Progenitor cell of endocrine pancreas (in vitro differentiated cells): ENCODE results near the gene TMEM260. TPM values are rescaled to one million over a fixed set of nuclear protein-coding genes. Genes with fewer than 3 reads are reported as not detected.

Experiments used
- DNase-seq: peaks from one replicate; pipeline ENCODE4 v3.0.0; 2021; ENCODE audit warnings: low spot score; ENCODE audit not compliant: unreplicated experiment
- H3K27ac Mint-ChIP-seq: 2 replicates; pipeline ENCODE4 v1.8.0; 2021; ENCODE audit warnings: mild to moderate bottlenecking, moderate library complexity, mixed read lengths
- H3K27me3 Mint-ChIP-seq: 2 replicates; pipeline ENCODE4 v1.8.0; 2021; ENCODE audit warnings: mixed read lengths
- H3K36me3 Mint-ChIP-seq: 2 replicates; pipeline ENCODE4 v1.8.0; 2022; ENCODE audit warnings: mixed read lengths; ENCODE audit not compliant: insufficient read depth
- H3K4me1 Mint-ChIP-seq: 2 replicates; pipeline ENCODE4 v1.8.0; 2021; ENCODE audit warnings: low read depth, mixed read lengths
- H3K4me3 Mint-ChIP-seq: 2 replicates; pipeline ENCODE4 v1.8.0; 2021; ENCODE audit warnings: low read depth, mild to moderate bottlenecking, moderate library complexity, mixed read lengths
- H3K9me3 Mint-ChIP-seq: 2 replicates; pipeline ENCODE4 v1.8.0; 2021; ENCODE audit warnings: low read depth, mixed read lengths
- long read RNA-seq: library from polyadenylated mRNA; unstranded; transcript quantifications from one replicate; pipeline ENCODE4 v2.0.0, GENCODE V29; 2020
- total RNA-seq: library from RNA; stranded (reverse); gene quantifications from 2 replicates; pipeline ENCODE4 v1.2.1, GENCODE V29; 2021
- TF ChIP-seq, protein P1 (sequence below): fragments of 200-600 bp; sonication (generic); IDR thresholded peaks from one replicate; pipeline ENCODE4 v1.5.0; 2021; ENCODE audit warnings: antibody characterized with exemption, mild to moderate bottlenecking; ENCODE audit not compliant: unreplicated experiment

Gene TMEM260
- total RNA-seq = 43.0 and 44.2 TPM in 2 replicates
- long read RNA-seq, full-length matches to known transcripts = 5 of 31 reads
- long read RNA-seq, partial matches to known transcripts = 9 of 31 reads
- long read RNA-seq, other reads (novel, unspliced or antisense) = 17 of 31 reads

DNA sequence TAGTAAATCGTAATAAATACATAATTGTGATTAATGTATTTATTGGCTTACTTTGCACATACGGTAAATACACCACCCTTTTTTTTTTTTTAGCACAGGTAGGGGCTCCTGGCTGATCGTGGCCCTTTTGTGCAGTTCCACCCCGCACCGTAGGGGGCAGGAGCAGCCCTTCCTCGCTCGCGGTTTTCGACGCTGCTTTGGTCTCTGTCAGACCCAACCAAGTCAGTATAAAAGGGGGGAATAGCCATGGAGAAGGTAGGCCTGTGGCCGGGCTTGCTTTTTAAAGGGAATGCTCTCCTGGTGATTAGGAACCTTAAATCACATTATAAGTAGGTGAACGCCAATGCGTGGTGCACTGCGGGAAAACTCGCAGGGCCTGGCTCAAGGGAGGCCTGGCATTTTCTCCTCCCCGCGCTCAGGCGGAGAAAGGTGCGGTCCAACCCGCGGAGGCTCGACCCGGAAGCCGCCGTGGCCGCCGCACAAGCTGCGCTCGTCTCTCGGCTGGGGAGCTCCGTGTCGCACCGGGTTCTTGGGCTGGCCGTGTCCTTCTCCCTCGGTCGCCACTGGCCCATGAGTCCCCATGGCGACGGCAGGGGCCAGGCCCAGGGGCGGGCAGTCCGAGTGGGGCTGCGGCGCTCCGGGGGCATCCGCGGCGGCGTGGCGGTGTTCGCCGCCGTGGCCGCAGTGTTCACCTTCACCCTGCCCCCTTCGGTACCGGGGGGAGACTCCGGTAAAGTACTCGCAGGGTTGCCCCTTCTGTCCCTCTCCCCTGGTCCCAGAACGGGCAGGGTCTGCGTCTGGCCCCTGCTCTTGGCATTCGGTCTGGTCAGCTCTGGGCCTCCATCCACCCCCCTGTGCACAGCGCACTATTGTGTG lies at the start of gene TMEM260:
TMEM260 (plus strand) TSS at position 454 of the 876 bp plus-strand sequence; CDS start at position 571, 117 bp downstream.
- Mint-ChIP-seq H3K4me1 (peaks cover 28% of the 10 kb centered on the region), H3K4me3 (peak within 1 kb of the TSS; percentile 94), H3K27me3 (no peaks in the 10 kb centered on the region), H3K27ac (peak within 1 kb of the TSS; percentile 100), H3K36me3 (no peaks in the 10 kb centered on the region), H3K9me3 (no peaks in the 10 kb centered on the region)
- DNase-seq = peak; percentile 89
- TF ChIP-seq, protein P1, sequence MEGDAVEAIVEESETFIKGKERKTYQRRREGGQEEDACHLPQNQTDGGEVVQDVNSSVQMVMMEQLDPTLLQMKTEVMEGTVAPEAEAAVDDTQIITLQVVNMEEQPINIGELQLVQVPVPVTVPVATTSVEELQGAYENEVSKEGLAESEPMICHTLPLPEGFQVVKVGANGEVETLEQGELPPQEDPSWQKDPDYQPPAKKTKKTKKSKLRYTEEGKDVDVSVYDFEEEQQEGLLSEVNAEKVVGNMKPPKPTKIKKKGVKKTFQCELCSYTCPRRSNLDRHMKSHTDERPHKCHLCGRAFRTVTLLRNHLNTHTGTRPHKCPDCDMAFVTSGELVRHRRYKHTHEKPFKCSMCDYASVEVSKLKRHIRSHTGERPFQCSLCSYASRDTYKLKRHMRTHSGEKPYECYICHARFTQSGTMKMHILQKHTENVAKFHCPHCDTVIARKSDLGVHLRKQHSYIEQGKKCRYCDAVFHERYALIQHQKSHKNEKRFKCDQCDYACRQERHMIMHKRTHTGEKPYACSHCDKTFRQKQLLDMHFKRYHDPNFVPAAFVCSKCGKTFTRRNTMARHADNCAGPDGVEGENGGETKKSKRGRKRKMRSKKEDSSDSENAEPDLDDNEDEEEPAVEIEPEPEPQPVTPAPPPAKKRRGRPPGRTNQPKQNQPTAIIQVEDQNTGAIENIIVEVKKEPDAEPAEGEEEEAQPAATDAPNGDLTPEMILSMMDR = peak; percentile 80

DNA sequence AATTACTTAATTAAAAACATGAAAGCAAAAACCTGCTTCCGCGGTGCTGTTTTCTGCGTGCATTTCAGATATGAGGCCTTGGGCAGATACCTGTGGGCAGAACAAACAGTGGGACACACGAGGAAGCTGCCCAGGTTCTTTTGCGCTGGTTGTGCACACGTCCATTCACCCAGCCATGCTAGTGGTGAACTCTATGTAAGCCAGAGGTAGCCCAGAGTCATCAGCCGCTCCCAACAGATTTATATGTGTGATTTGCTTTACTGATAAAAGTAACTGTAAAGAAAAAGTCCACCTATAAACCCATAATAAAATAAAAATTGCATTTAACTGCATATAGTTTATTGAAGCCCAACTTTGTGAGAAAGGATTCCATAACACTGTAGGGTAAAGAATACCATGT lies 47.1 kb upstream of the TMEM260 start:
- Mint-ChIP-seq H3K9me3 (no peaks in the 10 kb centered on the region), H3K27ac (no peak overlapping the region), H3K36me3 (no peaks in the 10 kb centered on the region), H3K27me3 (no peaks in the 10 kb centered on the region), H3K4me3 (no peak overlapping the region), H3K4me1 (peaks cover 15% of the 10 kb centered on the region)
- TF ChIP-seq, protein P1 = no peak
- no peak for DNase-seq

DNA sequence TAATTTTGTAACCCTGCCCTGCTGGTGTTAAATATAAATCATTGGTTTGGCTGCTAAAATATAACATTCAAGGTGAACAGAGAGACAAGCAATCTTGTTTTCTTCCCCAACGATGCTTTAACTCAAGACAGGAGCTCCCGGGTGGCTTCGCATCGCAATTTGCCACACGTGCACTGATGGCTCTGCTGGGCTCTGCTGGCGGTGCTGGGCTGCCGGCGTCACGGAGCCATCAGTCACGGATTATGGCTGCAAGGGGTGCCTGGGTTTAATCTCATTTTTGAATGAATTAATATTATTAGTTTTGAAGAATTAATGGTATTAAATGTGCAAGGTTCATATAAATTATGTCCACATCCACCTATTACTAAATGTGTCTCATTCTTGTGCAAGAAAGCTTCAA lies 44.9 kb upstream of the TMEM260 start:
- Mint-ChIP-seq H3K9me3 (no peaks in the 10 kb centered on the region), H3K27ac (no peak overlapping the region), H3K4me3 (no peak overlapping the region), H3K4me1 (peaks cover 15% of the 10 kb centered on the region), H3K36me3 (no peaks in the 10 kb centered on the region), H3K27me3 (no peaks in the 10 kb centered on the region)
- TF ChIP-seq, protein P1 = no peak
- DNase-seq = no peak

DNA sequence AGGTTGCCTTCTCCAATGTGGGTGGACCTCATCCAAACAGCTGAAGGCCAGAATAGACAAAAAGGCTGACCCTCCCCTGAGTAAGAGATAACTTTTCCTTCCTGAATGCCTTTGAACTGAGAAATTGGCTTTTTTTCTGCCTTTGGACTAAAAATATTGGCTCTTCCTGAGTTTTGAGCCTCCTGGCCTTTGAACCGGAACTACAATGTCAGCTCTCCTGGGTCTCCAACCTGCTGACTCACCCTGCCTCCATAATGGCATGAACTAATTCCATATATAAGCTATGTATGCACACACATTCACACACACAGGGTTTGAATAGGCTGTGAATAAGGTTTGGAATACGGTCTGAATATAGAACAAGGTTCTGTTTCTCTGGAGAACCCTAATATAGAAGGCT lies 39.7 kb upstream of the TMEM260 start:
- Mint-ChIP-seq H3K27ac (no peak overlapping the region), H3K27me3 (no peaks in the 10 kb centered on the region), H3K36me3 (no peaks in the 10 kb centered on the region), H3K4me1 (no peaks in the 10 kb centered on the region), H3K9me3 (no peaks in the 10 kb centered on the region), H3K4me3 (no peak overlapping the region)
- DNase-seq = no peak
- TF ChIP-seq, protein P1 = no peak

DNA sequence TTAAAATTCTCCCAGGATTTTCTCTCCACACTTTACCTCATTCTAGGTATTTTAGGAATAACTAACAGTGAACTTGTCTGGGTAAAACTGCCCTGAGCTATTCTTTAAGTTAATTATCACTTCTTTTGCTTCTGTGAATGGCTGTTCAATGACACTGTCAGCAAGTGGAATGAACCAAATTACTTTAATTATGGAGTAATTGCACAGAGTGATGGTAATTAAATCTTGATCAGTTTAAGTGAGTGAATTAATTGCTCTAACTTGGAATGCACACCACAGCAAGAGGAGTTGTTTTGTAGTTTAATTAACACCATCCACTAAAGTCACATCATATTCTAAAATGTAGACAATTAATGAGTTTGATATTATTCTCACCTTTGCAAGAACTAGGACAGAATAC lies 36.2 kb upstream of the TMEM260 start:
- DNase-seq = no peak
- Mint-ChIP-seq H3K4me1 (no peaks in the 10 kb centered on the region), H3K4me3 (no peak overlapping the region), H3K9me3 (no peaks in the 10 kb centered on the region), H3K27me3 (no peaks in the 10 kb centered on the region), H3K27ac (no peak overlapping the region), H3K36me3 (no peaks in the 10 kb centered on the region)
- TF ChIP-seq, protein P1 = no peak
